GM10847 (cell line): ENCODE data around the gene SFMBT1.

Experiments
- POLR2A ChIP-seq: IDR thresholded peaks from 2 replicates; pipeline ENCODE4 v1.6.1; 2011; ENCODE audit not compliant: insufficient read length; ENCODE audit errors: extremely low read depth

The SFMBT1 gene

DNA sequence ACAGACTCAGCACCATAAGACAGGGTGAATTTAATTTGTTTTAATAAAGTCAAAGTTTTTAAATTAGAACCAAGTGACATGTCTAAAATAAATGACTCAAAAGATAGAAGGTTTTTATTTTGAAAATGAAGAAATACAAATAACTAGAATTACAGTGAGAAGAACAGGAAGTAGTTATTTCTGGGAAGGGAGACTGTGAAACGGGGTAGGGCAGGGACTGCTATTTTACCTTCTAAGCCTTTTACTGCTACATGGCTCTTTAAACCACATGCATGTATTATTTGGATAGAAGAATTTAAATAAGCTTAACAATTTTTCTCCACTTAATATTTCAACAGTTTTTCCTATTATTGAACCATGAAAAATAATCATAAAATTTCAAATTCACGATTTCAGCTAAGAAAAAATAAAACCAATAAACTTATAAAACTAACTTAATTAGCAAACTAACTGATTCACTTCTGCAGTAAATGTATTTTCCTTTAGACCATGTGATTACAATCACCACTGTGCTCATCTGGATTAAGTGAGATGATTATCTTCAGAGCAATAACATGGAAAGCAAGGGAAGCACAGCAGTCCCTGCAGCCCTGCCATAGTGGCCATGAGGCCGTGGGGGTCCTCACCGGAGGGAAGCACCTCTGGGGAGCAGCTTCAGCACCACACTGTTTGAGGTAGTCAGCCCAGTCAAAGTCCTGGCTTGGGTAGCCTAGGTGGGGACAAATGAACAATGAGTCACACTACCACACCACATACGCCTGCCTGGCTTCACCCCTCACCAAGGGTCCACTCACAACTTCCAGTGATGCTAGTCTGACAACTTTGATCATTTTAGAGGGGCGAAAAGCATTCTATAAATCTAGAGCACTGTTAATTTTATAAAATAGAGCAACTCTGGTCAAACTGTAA is 120.2 kb downstream of the SFMBT1 start:
- no peak for TF ChIP-seq POLR2A

DNA sequence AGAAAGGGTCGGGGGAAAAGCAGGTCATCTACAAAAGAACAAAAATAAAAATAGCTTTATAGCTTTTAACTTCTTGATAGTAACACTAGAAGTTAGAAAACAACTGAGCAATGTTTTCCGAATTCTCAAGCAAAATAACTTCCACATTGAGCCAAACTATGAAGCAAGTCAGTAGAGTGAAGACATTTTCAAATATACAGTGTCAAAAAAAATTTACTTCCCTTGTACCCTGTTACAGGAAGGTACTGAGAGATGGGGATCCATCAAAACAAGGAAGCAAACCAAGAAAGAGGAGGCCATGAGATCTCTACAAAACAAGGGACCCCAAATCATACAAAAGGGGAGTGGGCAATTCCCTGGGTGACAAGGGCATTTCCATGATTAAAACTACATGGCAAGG is 121.9 kb downstream of the SFMBT1 start:
- no peak for TF ChIP-seq POLR2A

DNA sequence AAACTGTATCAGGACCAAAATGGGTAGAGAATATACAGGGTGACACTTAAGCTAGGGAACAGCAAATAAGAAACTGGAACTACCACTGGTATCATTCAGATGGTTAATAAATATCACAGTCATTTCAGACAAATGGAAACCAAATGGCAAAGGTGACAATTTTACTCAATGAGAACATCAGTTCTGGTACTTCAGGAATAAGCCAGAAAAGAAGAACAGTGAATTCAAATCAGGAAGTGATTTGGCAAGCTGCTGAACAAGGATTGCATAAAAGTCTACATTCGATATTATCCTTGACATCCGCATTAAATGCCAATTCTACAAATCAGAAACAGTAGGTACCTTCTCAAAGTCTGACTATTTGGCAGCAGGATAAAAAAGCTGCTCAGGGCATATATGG is 125.0 kb downstream of the SFMBT1 start:
- no peak for TF ChIP-seq POLR2A

DNA sequence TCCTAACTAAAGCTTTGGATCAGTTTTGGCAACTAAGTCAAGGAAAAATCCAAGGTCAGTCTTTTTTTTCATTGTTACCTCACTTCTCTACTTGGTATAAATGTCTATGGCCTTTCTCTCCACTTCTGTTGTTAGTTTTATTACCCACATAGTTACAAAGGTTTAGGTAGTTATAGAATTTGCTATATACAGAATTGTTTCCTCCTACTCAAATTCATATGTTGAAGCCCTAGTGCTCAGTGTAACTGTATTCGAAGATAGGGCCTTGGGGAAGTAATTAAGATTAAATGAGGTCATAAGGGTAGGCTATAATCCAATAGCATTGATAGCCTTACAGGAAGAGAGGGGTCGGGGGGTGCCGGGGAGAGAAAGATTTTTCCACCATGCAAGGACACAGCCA is 128.8 kb downstream of the SFMBT1 start:
- no peak for TF ChIP-seq POLR2A

DNA sequence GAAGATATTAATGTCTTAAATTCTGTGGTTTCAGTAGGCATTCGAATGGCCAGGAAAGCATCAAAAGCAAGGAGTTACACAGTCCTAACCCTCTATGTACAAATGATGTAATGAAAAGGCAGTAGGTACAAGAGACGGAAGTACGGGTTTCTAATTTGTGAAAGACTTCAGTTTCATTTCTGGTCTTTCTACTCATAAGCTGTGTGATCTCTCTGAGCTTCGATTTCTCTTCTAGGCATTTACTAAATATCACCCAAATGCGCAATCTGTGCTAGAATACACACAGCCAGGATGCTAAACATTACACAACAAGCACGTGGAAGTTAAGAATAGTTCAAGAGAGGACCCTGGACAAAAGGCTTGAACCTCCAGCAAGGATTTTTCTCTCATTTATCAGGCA is 130.6 kb downstream of the SFMBT1 start:
- TF ChIP-seq POLR2A, result no peak

DNA sequence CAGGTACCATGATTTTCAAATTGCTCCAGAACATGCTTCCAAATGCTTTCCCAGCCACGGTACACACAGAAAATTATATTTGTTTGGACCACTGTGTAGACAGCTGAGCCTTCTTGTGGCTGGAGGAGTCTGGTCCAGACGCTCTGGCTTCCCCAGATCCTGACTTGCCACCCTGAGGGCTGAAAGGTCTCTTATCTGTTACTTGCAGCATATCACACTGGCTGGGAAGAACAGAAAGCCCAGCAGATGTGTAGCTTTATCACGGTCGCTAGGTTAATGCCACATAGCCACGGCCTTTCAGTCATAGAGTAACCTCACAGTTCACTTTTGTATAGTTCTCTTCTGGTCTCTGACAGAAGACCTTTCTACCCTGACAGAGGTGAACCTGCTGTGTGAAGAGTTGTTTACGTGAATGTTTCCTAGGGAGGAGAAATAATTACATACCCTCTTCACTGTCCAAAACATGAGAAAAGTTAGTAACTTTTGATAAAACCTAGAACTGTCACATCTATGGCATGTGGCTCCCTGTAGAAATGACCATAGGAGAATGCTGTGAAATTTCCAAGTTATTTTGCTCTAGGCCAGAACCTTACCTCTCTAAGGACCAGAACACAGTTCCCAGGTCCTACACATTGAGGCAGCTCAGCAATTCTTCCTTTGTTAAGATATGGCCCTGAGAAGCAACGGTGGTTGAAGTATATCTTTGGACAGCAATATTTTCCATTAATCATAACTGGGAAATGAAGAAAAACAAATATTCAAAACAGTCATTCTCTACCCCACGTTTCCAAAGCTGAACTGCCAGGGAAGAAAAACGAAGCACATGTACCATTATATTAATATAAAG is 132.8 kb downstream of the SFMBT1 start:
- TF ChIP-seq POLR2A, result no peak

DNA sequence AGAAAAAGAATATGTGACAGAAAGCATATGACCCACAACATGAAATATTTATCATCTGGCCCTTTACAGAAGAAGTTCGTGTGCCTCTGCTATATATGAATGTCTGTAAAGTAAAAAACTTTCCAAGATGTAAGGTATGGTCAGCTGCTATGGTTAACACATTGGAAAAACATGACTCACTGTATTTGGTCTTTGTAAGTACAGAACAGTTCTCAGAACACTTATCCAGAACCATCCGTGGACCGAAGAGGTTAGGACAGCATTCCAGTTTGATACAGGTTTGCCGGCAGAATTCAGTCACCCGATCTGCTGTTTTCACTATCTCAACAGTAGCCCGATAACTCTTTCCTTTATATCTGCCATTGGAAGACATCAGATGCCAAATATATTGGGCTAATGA is 135.1 kb downstream of the SFMBT1 start:
- no peak for TF ChIP-seq POLR2A

DNA sequence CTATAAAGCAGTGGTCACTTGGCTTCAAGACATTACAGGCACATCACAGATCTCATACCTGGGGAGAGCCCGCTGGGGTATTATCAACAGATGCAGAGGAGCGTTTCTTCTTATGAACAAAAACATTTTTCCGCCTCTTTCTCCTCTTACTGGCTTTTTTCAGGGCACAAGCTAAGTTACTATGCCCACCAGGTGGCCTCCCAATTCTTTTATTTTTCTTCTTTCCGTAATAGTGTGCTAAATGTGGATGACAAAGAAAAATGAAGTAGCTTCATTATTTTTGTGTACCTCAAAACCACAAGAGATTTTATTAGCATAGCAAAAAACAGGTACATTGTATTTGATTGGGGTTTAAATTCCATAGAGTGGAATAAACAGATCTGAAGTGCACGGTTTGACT is 138.4 kb downstream of the SFMBT1 start:
- no peak for TF ChIP-seq POLR2A

DNA sequence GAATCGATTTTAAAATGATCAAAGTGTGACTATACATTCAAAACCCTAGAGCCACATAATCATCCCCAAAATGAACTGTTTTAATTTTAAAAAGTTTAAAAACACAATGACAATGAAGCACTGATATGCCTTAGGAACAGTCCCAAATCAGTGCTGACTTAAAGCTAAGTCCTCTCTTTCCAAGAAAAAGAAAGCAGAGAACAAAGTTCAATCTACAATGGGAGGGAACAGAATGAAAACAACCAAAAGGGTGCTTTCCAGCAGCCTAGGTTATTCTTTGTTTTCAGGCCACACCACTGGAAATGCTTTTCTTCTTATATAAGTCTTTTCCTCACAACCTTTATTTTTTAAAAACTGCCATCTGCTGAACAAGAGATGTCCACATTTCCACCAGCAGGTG is 141.3 kb downstream of the SFMBT1 start:
- no peak for TF ChIP-seq POLR2A

DNA sequence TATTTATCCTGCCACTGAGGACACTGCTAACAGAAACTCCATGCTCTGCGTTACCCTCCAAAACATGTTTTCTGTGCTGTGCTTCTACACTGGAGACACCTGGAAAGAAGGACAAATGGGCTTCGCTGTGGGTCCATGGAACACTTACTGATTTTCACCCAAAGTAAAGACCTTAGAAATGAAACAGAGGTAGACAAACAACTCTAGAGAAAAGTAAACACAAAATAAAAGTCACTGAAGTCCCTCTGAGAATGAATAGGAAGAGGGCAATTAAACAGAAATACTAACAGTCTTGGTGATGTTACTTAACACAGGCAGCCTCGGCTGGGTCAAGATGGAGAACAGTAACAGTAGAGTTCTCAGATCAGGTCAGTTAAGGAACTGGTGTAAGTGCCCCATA is 141.9 kb downstream of the SFMBT1 start:
- no peak for TF ChIP-seq POLR2A

DNA sequence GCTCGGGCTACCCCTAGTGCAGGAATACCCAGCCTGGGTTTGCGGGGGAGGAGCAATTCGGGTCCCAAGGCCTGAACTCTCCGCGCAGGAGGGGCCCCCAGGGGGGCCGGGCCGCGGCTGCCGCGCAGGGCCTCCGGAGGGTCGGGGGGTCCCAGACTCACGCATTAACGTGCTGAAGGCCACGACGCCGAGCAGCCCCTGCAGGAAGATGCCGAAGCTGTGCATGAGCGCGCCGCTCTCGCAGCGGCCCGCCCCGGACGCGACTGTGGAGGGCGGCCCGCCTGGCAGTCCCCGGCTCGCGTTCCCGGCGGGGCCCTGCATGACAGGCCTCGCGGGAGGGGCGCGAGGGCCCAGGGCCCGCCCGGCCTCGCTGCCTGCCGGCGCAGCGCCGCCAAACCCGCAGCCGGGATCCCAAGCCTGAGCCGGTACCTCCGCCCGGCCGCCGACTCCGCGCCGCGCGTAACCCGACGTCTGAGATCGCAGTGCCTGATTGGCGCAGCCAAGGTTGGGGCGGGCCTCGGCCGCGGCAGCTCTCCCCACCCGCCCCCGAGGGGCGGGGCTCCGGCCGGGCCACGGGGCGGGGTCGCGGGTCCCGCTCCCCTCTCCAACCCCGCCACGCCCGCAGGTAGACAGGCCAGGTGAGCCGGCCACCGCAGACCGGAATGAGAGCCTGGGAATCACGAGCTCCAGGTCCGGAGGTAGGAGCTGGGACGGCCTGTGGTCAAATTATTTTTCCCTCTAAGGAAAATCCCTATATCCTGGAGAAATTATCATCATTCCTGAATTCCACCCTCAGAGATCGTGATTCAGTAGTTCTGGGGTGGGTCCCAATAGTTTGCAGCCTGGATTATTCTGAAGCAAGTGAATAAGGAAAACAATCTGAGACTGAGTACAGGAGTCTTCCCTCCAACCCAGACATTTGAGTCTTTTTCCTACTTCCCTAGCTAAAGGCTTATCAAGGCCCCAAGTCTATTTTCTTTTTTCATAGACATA is 148.4 kb downstream of the SFMBT1 start, which contains the start of gene STIMATE:
TSS of gene STIMATE (minus strand) at position 419 of the 993 bp plus-strand sequence. CDS start at position 321, 98 bp downstream.
- peak; percentile 57 for TF ChIP-seq POLR2A

DNA sequence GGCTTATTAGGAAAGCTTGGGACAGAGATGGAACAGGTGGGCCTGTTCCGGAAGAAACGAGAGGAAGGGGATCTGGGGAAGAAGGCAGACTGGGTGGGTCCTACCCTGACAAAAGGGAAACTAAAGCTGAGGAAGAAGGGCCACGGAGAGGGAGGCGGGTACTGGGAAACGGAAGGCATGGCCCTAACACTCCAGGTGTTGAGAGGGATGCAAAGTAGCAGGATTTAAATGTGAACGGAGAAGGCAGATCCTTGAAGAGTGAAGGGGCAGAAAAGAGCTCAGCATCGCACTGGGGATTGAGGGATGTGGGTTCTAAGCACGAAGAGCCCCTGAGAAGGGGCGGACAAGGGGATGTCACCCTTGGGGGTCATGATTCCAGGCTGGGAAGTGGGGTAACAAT is 149.3 kb downstream of the SFMBT1 start:
- TF ChIP-seq POLR2A, result no peak

DNA sequence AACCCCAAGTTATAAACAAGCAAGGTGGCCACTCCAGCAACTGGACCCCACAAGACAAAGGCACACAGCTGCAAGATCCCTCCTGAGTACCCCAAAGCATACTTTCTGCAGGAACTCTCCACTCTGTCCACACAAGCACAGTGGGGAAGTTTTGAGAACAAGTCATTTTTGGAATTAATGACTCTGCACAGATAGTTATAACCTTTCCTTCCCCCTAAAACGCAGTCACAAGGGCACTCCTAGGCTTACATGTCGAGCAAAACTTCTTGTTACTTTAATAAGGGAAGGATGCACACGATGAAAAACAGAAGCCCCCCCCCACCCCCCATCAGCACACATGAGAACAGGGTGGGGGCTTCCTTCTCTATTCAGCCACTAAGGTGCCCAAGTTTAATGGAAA is 149.7 kb downstream of the SFMBT1 start:
- no peak for TF ChIP-seq POLR2A

DNA sequence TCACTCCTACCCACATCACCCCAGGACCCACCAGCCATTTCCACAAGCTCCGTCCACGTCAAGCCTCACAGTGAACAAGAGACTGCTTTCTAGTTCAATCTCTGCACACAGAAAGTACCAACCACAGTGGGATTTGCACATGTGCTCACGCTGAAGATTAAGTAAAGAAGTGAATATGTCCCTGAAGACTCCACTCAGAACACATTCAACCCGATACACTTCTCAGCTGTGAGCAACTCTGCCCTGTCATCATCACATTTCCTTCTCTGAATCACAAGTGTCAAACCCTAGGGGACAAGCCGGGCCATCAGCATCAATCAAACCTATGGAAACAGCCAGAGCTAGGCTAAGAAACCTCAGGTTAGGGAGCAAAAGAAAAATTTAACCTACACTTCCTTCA is 150.5 kb downstream of the SFMBT1 start:
- TF ChIP-seq POLR2A, result no peak

DNA sequence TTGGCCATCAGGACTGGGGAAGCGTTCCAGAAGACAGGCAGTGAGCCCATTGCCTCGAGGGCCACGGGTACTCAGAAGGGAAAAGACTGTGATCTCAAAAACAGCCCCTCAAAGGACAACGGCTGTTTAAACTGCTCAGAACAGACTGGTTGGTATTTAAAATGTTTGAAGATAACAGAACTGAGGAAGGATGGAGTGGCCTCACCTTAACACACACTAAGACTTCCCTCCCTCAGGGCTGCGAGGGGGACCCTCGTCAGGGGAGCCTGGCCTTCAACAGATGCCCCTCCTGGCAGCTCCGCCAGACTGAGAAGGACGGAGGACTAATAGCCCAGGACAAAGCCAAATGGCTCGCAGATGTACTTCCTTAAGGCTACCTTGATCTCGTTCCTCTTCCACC is 151.1 kb downstream of the SFMBT1 start:
- TF ChIP-seq POLR2A, result no peak
